CD4-positive, alpha-beta T cell (primary cell): ENCODE results near the gene RPTOR. TPM values are rescaled to one million over a fixed set of nuclear protein-coding genes. Genes with fewer than 3 reads are reported as not detected.

Source experiments
- ATAC-seq: fragments of 200-7000 bp; cut with Tn5 transposase; one replicate; pipeline ENCODE4 v1.10.0; 2022; ENCODE audit warnings: mild to moderate bottlenecking; ENCODE audit not compliant: poor library complexity
- CTCF ChIA-PET: fragments of 350-600 bp; sonication (Branson Sonifier 250); formaldehyde crosslinking; loops from one replicate; lab custom pipeline; 2021; ENCODE audit warnings: antibody characterized with exemption, inconsistent platforms; lab: Charles Lee
- POLR2A ChIA-PET: fragments of 350-600 bp; sonication (Branson Sonifier 250); formaldehyde crosslinking; loops from one replicate; lab custom pipeline; 2021; ENCODE audit warnings: antibody characterized with exemption, inconsistent platforms; lab: Charles Lee
- DNase-seq, 14 experiments: peaks; one replicate each; pipeline ENCODE4 v3.0.0-alpha.2; 2013 to 2020; ENCODE audit warnings: mixed read lengths in 2 of 14
- H3K27ac ChIP-seq, 2 donors: one replicate each; pipeline versions ENCODE4 v1.5.1 to v1.7.0; 2013; ENCODE audit warnings: low read length in 2 of 2, low read depth in 1 of 2, mild to moderate bottlenecking in 1 of 2
- H3K27me3 ChIP-seq, 2 experiments: 1 replicate in 1 of 2; 2 replicates in 1 of 2; pipeline versions ENCODE4 v1.6.1 to v1.7.0; 2013; ENCODE audit warnings: low read length in 2 of 2, control low read depth in 1 of 2, mild to moderate bottlenecking in 1 of 2, moderate library complexity in 1 of 2; ENCODE audit not compliant: insufficient read depth in 2 of 2, control insufficient read depth in 1 of 2
- H3K36me3 ChIP-seq: one replicate; pipeline ENCODE4 v1.6.1; 2013; ENCODE audit warnings: low read length, control low read depth; ENCODE audit not compliant: insufficient read depth
- H3K4me1 ChIP-seq: one replicate; pipeline ENCODE4 v1.6.1; 2013; ENCODE audit warnings: low read length, control low read depth; ENCODE audit not compliant: insufficient read depth
- H3K4me3 ChIP-seq: one replicate; pipeline ENCODE4 v1.5.1; 2013; ENCODE audit warnings: mild to moderate bottlenecking, low read length, moderate library complexity
- H3K9me3 ChIP-seq, 2 experiments: 1 replicate in 1 of 2; 2 replicates in 1 of 2; pipeline versions ENCODE4 v1.6.1 to v1.7.0; 2013; ENCODE audit warnings: low read length in 2 of 2, mild to moderate bottlenecking in 2 of 2, control low read depth in 1 of 2, moderate library complexity in 1 of 2; ENCODE audit not compliant: control insufficient read depth in 1 of 2, insufficient read depth in 1 of 2
- H3K27ac Mint-ChIP-seq: one replicate; pipeline ENCODE4 v1.8.0; 2020; ENCODE audit warnings: mixed read lengths
- H3K27me3 Mint-ChIP-seq: one replicate; pipeline ENCODE4 v1.8.0; 2021; ENCODE audit warnings: mixed read lengths
- H3K36me3 Mint-ChIP-seq: one replicate; pipeline ENCODE4 v1.8.0; 2021; ENCODE audit warnings: low read depth, mixed read lengths
- H3K4me1 Mint-ChIP-seq: one replicate; pipeline ENCODE4 v1.8.0; 2021; ENCODE audit warnings: low read depth, mixed read lengths
- H3K4me3 Mint-ChIP-seq: one replicate; pipeline ENCODE4 v1.8.0; 2020; ENCODE audit warnings: mild to moderate bottlenecking, mixed read lengths
- H3K9me3 Mint-ChIP-seq: one replicate; pipeline ENCODE4 v1.8.0; 2020; ENCODE audit warnings: mixed read lengths
- CTCF ChIP-seq: fragments of 200-600 bp; IDR thresholded peaks from one replicate; pipeline ENCODE4 v1.8.0; 2022; ENCODE audit warnings: antibody characterized with exemption, mild to moderate bottlenecking
- intact Hi-C, 2 experiments: fragments of 100-400 bp; cut with DNase I in 1 of 2; cut with micrococcal nuclease in 1 of 2; formaldehyde crosslinking; loops; one replicate each; pipeline versions ENCODE4 v1.15.1 to v1.9.0; 2023 to 2025; cut with DNase I, micrococcal nuclease
- total RNA-seq, 174 experiments: library from RNA in 2 of 174; stranded (reverse) in 2 of 174; gene quantifications; one replicate each; pipeline ENCODE4 v1.2.3 and lab custom pipeline; 2021 to 2026

RPTOR gene
- total RNA-seq, 2 experiments from 2014 or later = 45.0 to 47.1 TPM

GRCh38 chr17:80995131-80995530 lies 450.5 kb downstream of the RPTOR start:
- Histone ChIP-seq H3K36me3 (peaks cover 54% of the 10 kb centered on the region), H3K4me3 (no peak overlapping the region), H3K4me1 (peaks cover 33% of the 10 kb centered on the region), H3K27me3 (no peaks in the 10 kb centered on the region), H3K9me3 (no peaks in the 10 kb centered on the region), H3K27ac (no peak overlapping the region)
- CTCF ChIA-PET = no interaction called here
- ATAC-seq (no peak), DNase-seq (peak in 1 of 14 experiments; percentile 25)
- intact Hi-C loops = loop anchor here in 1 of 2 experiments (10.0 kb wide), 1 partner anchor 490 kb away; no protein-coding TSS in a partner anchor
- Mint-ChIP-seq H3K9me3 (no peaks in the 10 kb centered on the region), H3K27me3 (no peaks in the 10 kb centered on the region), H3K4me3 (no peak overlapping the region), H3K36me3 (peaks cover 27% of the 10 kb centered on the region), H3K27ac (no peak overlapping the region), H3K4me1 (peaks cover 15% of the 10 kb centered on the region)
- POLR2A ChIA-PET = interaction anchor here (1.2 kb wide), 1 partner anchor 10 kb away, joined by 3 read pairs; no protein-coding TSS in a partner anchor
- no peak for TF ChIP-seq CTCF

GRCh38 chr17:80996422-80997305 lies 452.0 kb downstream of the RPTOR start:
- Mint-ChIP-seq H3K27ac (no peak overlapping the region), H3K4me1 (peaks cover 16% of the 10 kb centered on the region), H3K9me3 (no peaks in the 10 kb centered on the region), H3K27me3 (peaks cover 4% of the 10 kb centered on the region), H3K4me3 (no peak overlapping the region), H3K36me3 (peaks cover 27% of the 10 kb centered on the region)
- H3K27ac ChIP-seq = no peak overlapping the region
- no peak for TF ChIP-seq CTCF
- ChIA-PET CTCF (no interaction called here), POLR2A (no interaction called here)
- no peak for ATAC-seq
- H3K27me3 ChIP-seq = no peaks in the 10 kb centered on the region
- H3K4me1 ChIP-seq = peaks cover 23% of the 10 kb centered on the region
- DNase-seq = no peak
- intact Hi-C loops = loop anchor here in 1 of 2 experiments (10.0 kb wide), 1 partner anchor 488 kb away; no protein-coding TSS in a partner anchor
- no peak overlapping the region for H3K4me3 ChIP-seq
- peaks cover 54% of the 10 kb centered on the region for H3K36me3 ChIP-seq
- H3K9me3 ChIP-seq = no peaks in the 10 kb centered on the region

GRCh38 chr17:80997424-80998117 lies 452.9 kb downstream of the RPTOR start:
- intact Hi-C loops = loop anchor here in 1 of 2 experiments (10.0 kb wide), 1 partner anchor 487 kb away; no protein-coding TSS in a partner anchor
- no peak overlapping the region for H3K27ac Mint-ChIP-seq
- H3K27ac ChIP-seq = no peak overlapping the region
- H3K4me3 ChIP-seq = no peak overlapping the region
- H3K4me1 ChIP-seq = peaks cover 21% of the 10 kb centered on the region
- no peaks in the 10 kb centered on the region for H3K9me3 Mint-ChIP-seq
- no peak for TF ChIP-seq CTCF
- H3K27me3 Mint-ChIP-seq = peaks cover 8% of the 10 kb centered on the region
- peaks cover 27% of the 10 kb centered on the region for H3K36me3 Mint-ChIP-seq
- ChIA-PET CTCF (no interaction called here), POLR2A (no interaction called here)
- peaks cover 54% of the 10 kb centered on the region for H3K36me3 ChIP-seq
- no peaks in the 10 kb centered on the region for H3K27me3 ChIP-seq
- ATAC-seq = no peak
- H3K9me3 ChIP-seq = no peaks in the 10 kb centered on the region
- DNase-seq = no peak
- H3K4me1 Mint-ChIP-seq = peaks cover 22% of the 10 kb centered on the region
- no peak overlapping the region for H3K4me3 Mint-ChIP-seq
